H1 (cell line): ENCODE measurements around the gene SHQ1. TPM values are rescaled to one million over a fixed set of nuclear protein-coding genes. Genes with fewer than 3 reads are reported as not detected.
A peak's percentile ranks its signal among the peaks of the same experiment; 100 is the strongest.

Experiments used
- CREB1 ChIP-seq: IDR thresholded peaks from 2 replicates; pipeline ENCODE4 v1.6.1; 2012; ENCODE audit warnings: inconsistent platforms
- polyA plus RNA-seq, 7 experiments: library from polyadenylated mRNA; depleted of rRNA in 3 of 7; stranded (reverse) in 5 of 7; unstranded in 2 of 7; fragments of >200 nt in 5 of 7; fragments of 200-250 nt in 2 of 7; gene quantifications; 1 replicate in 5 of 7; 2 replicates in 1 of 7; 4 replicates in 1 of 7; pipeline versions ENCODE4 v1.2.1 to v1.2.3, GENCODE V29; 2011 to 2013; ENCODE audit warnings: missing spikeins in 2 of 7, mixed read lengths in 2 of 7
- total RNA-seq: library from RNA; stranded (reverse); fragmentation: NEBNext Ultra II Directional; extraction: Animal tissue kit (Norgen Biotek cat#: 25700); gene quantifications from 2 replicates; pipeline ENCODE4 v1.2.1, GENCODE V29; 2021
- TF ChIP-seq, protein P1 (sequence below): fragments of 300-600 bp; sonication (generic); IDR thresholded peaks from 2 replicates; pipeline ENCODE4 v1.7.1; 2012; ENCODE audit warnings: low read length, moderate library complexity, mild to moderate bottlenecking, inconsistent platforms; ENCODE audit not compliant: insufficient replicate concordance

SHQ1 gene
- total and polyA plus RNA-seq, 2 of the 8 experiments (the other 6 are each of a cell fraction or from before 2014, with no cell fraction given), result 10.7 to 34.4 TPM

- TF ChIP-seq, protein P1, sequence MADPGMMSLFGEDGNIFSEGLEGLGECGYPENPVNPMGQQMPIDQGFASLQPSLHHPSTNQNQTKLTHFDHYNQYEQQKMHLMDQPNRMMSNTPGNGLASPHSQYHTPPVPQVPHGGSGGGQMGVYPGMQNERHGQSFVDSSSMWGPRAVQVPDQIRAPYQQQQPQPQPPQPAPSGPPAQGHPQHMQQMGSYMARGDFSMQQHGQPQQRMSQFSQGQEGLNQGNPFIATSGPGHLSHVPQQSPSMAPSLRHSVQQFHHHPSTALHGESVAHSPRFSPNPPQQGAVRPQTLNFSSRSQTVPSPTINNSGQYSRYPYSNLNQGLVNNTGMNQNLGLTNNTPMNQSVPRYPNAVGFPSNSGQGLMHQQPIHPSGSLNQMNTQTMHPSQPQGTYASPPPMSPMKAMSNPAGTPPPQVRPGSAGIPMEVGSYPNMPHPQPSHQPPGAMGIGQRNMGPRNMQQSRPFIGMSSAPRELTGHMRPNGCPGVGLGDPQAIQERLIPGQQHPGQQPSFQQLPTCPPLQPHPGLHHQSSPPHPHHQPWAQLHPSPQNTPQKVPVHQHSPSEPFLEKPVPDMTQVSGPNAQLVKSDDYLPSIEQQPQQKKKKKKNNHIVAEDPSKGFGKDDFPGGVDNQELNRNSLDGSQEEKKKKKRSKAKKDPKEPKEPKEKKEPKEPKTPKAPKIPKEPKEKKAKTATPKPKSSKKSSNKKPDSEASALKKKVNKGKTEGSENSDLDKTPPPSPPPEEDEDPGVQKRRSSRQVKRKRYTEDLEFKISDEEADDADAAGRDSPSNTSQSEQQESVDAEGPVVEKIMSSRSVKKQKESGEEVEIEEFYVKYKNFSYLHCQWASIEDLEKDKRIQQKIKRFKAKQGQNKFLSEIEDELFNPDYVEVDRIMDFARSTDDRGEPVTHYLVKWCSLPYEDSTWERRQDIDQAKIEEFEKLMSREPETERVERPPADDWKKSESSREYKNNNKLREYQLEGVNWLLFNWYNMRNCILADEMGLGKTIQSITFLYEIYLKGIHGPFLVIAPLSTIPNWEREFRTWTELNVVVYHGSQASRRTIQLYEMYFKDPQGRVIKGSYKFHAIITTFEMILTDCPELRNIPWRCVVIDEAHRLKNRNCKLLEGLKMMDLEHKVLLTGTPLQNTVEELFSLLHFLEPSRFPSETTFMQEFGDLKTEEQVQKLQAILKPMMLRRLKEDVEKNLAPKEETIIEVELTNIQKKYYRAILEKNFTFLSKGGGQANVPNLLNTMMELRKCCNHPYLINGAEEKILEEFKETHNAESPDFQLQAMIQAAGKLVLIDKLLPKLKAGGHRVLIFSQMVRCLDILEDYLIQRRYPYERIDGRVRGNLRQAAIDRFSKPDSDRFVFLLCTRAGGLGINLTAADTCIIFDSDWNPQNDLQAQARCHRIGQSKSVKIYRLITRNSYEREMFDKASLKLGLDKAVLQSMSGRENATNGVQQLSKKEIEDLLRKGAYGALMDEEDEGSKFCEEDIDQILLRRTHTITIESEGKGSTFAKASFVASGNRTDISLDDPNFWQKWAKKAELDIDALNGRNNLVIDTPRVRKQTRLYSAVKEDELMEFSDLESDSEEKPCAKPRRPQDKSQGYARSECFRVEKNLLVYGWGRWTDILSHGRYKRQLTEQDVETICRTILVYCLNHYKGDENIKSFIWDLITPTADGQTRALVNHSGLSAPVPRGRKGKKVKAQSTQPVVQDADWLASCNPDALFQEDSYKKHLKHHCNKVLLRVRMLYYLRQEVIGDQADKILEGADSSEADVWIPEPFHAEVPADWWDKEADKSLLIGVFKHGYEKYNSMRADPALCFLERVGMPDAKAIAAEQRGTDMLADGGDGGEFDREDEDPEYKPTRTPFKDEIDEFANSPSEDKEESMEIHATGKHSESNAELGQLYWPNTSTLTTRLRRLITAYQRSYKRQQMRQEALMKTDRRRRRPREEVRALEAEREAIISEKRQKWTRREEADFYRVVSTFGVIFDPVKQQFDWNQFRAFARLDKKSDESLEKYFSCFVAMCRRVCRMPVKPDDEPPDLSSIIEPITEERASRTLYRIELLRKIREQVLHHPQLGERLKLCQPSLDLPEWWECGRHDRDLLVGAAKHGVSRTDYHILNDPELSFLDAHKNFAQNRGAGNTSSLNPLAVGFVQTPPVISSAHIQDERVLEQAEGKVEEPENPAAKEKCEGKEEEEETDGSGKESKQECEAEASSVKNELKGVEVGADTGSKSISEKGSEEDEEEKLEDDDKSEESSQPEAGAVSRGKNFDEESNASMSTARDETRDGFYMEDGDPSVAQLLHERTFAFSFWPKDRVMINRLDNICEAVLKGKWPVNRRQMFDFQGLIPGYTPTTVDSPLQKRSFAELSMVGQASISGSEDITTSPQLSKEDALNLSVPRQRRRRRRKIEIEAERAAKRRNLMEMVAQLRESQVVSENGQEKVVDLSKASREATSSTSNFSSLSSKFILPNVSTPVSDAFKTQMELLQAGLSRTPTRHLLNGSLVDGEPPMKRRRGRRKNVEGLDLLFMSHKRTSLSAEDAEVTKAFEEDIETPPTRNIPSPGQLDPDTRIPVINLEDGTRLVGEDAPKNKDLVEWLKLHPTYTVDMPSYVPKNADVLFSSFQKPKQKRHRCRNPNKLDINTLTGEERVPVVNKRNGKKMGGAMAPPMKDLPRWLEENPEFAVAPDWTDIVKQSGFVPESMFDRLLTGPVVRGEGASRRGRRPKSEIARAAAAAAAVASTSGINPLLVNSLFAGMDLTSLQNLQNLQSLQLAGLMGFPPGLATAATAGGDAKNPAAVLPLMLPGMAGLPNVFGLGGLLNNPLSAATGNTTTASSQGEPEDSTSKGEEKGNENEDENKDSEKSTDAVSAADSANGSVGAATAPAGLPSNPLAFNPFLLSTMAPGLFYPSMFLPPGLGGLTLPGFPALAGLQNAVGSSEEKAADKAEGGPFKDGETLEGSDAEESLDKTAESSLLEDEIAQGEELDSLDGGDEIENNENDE, result no peak
- peak; percentile 46; the same call in 1 of the 2 replicates for TF ChIP-seq CREB1
- TF ChIP-seq, all 59 proteins: peak for 1
Measured at GRCh38 chr3:72797773-72798543, 50.3 kb downstream of the SHQ1 start (continued).
